H1 (cell line): Measurements from ENCODE around the gene SH2D7. TPM values are rescaled to one million over a fixed set of nuclear protein-coding genes. Genes with fewer than 3 reads are reported as not detected.

Experiments
- CTCF ChIA-PET: fragments of 300-600 bp; sonication (Branson Sonifier 250); formaldehyde crosslinking; loops from one replicate; lab custom pipeline; 2021; ENCODE audit not compliant: partially characterized antibody; lab: Charles Lee
- POLR2A ChIA-PET: fragments of 300-600 bp; sonication (Branson Sonifier 250); formaldehyde crosslinking; loops from one replicate; lab custom pipeline; 2021; ENCODE audit warnings: inconsistent platforms; ENCODE audit not compliant: partially characterized antibody; lab: Charles Lee
- DNase-seq, 2 experiments: peaks; one replicate each; pipeline versions ENCODE4 v3.0.0 to v3.0.0-alpha.2; 2010 to 2022; ENCODE audit warnings: low spot score in 2 of 2, low read depth in 1 of 2, mixed read lengths in 1 of 2
- FAIRE-seq: peaks from 2 replicates; lab custom pipeline; 2011; peaks lifted over from hg19 to GRCh38; lab: Jason Lieb, UNC
- H2AFZ ChIP-seq: 2 replicates; pipeline ENCODE4 v1.8.1; 2012; ENCODE audit warnings: low read length, inconsistent platforms
- H2AK5ac ChIP-seq: 2 replicates; pipeline ENCODE4 v1.6.1; 2013; ENCODE audit warnings: low read depth, low read length
- H2BK120ac ChIP-seq: replicated peaks from 2 replicates; pipeline ENCODE3; 2013; ENCODE audit warnings: low read depth, low read length, inconsistent platforms
- H2BK12ac ChIP-seq: 2 replicates; pipeline ENCODE4 v1.6.1; 2013; ENCODE audit warnings: low read depth, low read length
- H2BK15ac ChIP-seq: 2 replicates; pipeline ENCODE4 v1.6.1; 2013; ENCODE audit warnings: low read length
- H2BK20ac ChIP-seq: 2 replicates; pipeline ENCODE4 v1.6.1; 2013; ENCODE audit warnings: low read length
- H2BK5ac ChIP-seq: 2 replicates; pipeline ENCODE4 v1.6.1; 2013; ENCODE audit warnings: low read depth, low read length
- H3K14ac ChIP-seq: 2 replicates; pipeline ENCODE4 v1.6.1; 2013; ENCODE audit warnings: inconsistent platforms; ENCODE audit not compliant: insufficient read length
- H3K18ac ChIP-seq: 2 replicates; pipeline ENCODE4 v1.6.1; 2013; ENCODE audit warnings: low read length; ENCODE audit errors: extremely low read depth
- H3K23ac ChIP-seq: 2 replicates; pipeline ENCODE4 v1.6.1; 2013; ENCODE audit warnings: inconsistent platforms; ENCODE audit not compliant: insufficient read length
- H3K23me2 ChIP-seq: 2 replicates; pipeline ENCODE4 v1.6.1; 2013; ENCODE audit warnings: low read depth, low read length
- H3K27ac ChIP-seq: 2 replicates; pipeline ENCODE4 v1.6.1; 2011; ENCODE audit warnings: low read depth, low read length, inconsistent platforms
- H3K27me3 ChIP-seq, 4 experiments: replicated peaks in 1 of 4; 1 replicate in 1 of 4; 2 replicates in 3 of 4; pipeline versions ENCODE4 v1.6.1 to v1.8.1; 2011 to 2013; ENCODE audit warnings: low read length in 3 of 4, mild to moderate bottlenecking in 3 of 4, inconsistent platforms in 2 of 4, mixed read lengths in 2 of 4, moderate library complexity in 1 of 4; ENCODE audit not compliant: control insufficient read depth in 3 of 4, insufficient read depth in 3 of 4; ENCODE audit errors: extremely low read depth in 1 of 4
- H3K36me3 ChIP-seq, 4 experiments: 2 replicates each; pipeline versions ENCODE4 v1.6.1 to v1.8.1; 2011 to 2013; ENCODE audit warnings: mild to moderate bottlenecking in 4 of 4, low read length in 3 of 4, moderate library complexity in 2 of 4, control low read depth in 1 of 4, inconsistent platforms in 1 of 4; ENCODE audit not compliant: insufficient read depth in 4 of 4, control insufficient read depth in 2 of 4
- H3K4ac ChIP-seq: replicated peaks from 2 replicates; pipeline ENCODE3; 2013; ENCODE audit warnings: low read length, low read depth, mixed read lengths, inconsistent platforms; ENCODE audit not compliant: insufficient read length
- H3K4me1 ChIP-seq, 4 experiments: replicated peaks in 1 of 4; 1 replicate in 1 of 4; 2 replicates in 3 of 4; pipeline versions ENCODE4 v1.6.1 to v1.8.1; 2011 to 2013; ENCODE audit warnings: low read length in 3 of 4, inconsistent platforms in 2 of 4, mixed read lengths in 1 of 4; ENCODE audit not compliant: insufficient read depth in 4 of 4, control insufficient read depth in 3 of 4
- H3K4me2 ChIP-seq, 2 experiments: 2 replicates each; pipeline versions ENCODE4 v1.6.1 to v1.8.1; 2011 to 2013; ENCODE audit warnings: low read depth in 2 of 2, low read length in 2 of 2, control low read depth in 1 of 2, inconsistent platforms in 1 of 2, mild to moderate bottlenecking in 1 of 2; ENCODE audit not compliant: insufficient read depth in 1 of 2
- H3K4me3 ChIP-seq, 4 experiments: fragments of 200-600, 300-600 bp in 1 of 4; sonication (generic), shearing (Covaris generic), sonication (Bioruptor Twin) in 1 of 4; 2 replicates each; pipeline versions ENCODE4 v1.5.1 to v1.8.1; 2011 to 2016; ENCODE audit warnings: low read length in 4 of 4, low read depth in 3 of 4, control low read depth in 2 of 4, inconsistent platforms in 2 of 4, mild to moderate bottlenecking in 2 of 4, mixed read lengths in 1 of 4, moderate library complexity in 1 of 4; ENCODE audit not compliant: insufficient read depth in 2 of 4; ENCODE audit errors: extremely low read depth in 1 of 4
- H3K56ac ChIP-seq: replicated peaks from 2 replicates; pipeline ENCODE3; 2013; ENCODE audit warnings: low read depth, mild to moderate bottlenecking, mixed read lengths, low read length, inconsistent platforms; ENCODE audit not compliant: insufficient read length
- H3K79me1 ChIP-seq: 2 replicates; pipeline ENCODE4 v1.6.1; 2013; ENCODE audit warnings: low read depth, low read length, control low read depth
- H3K79me2 ChIP-seq, 2 experiments: 2 replicates each; pipeline versions ENCODE4 v1.6.1 to v1.8.1; 2012 to 2013; ENCODE audit warnings: low read length in 2 of 2, mild to moderate bottlenecking in 2 of 2, inconsistent platforms in 1 of 2; ENCODE audit not compliant: insufficient read depth in 2 of 2, control insufficient read depth in 1 of 2
- H3K9ac ChIP-seq, 4 experiments: replicated peaks in 1 of 4; 1 replicate in 1 of 4; 2 replicates in 3 of 4; pipeline versions ENCODE4 v1.6.1 to v1.8.1; 2011 to 2013; ENCODE audit warnings: low read depth in 3 of 4, low read length in 3 of 4, control low read depth in 2 of 4, mild to moderate bottlenecking in 2 of 4, moderate library complexity in 2 of 4, inconsistent platforms in 1 of 4; ENCODE audit errors: extremely low read depth in 1 of 4
- H3K9me3 ChIP-seq, 2 experiments: 2 replicates each; pipeline versions ENCODE4 v1.6.1 to v1.8.1; 2012 to 2013; ENCODE audit warnings: mild to moderate bottlenecking in 2 of 2, moderate library complexity in 2 of 2, control low read depth in 1 of 2, inconsistent platforms in 1 of 2, low read depth in 1 of 2, low read length in 1 of 2, mixed read lengths in 1 of 2; ENCODE audit not compliant: insufficient read depth in 2 of 2
- H4K20me1 ChIP-seq, 2 experiments: replicated peaks in 1 of 2; 2 replicates each; pipeline versions ENCODE3 to v1.8.1; 2011 to 2013; ENCODE audit warnings: inconsistent platforms in 2 of 2, low read length in 2 of 2, mild to moderate bottlenecking in 1 of 2; ENCODE audit not compliant: insufficient read depth in 2 of 2, control insufficient read depth in 1 of 2
- H4K5ac ChIP-seq: 2 replicates; pipeline ENCODE4 v1.6.1; 2013; ENCODE audit warnings: low read length, low read depth, mixed read lengths, inconsistent platforms; ENCODE audit not compliant: insufficient read length
- H4K8ac ChIP-seq: 2 replicates; pipeline ENCODE4 v1.8.0; 2013; ENCODE audit warnings: mild to moderate bottlenecking, moderate library complexity, low read length, inconsistent platforms; ENCODE audit not compliant: insufficient read depth; ENCODE audit errors: extremely low read depth
- H4K91ac ChIP-seq: replicated peaks from 2 replicates; pipeline ENCODE3; 2013; ENCODE audit warnings: low read length, mixed read lengths, inconsistent platforms; ENCODE audit not compliant: insufficient read length
- CEBPB ChIP-seq: IDR thresholded peaks from 2 replicates; pipeline ENCODE4 v1.6.1; 2012; ENCODE audit warnings: low read depth, low read length
- FOSL1 ChIP-seq: IDR thresholded peaks from 2 replicates; pipeline ENCODE4 v1.6.1; 2011; ENCODE audit warnings: mild to moderate bottlenecking, low read depth, low read length, moderate library complexity; ENCODE audit not compliant: insufficient read depth
- RAD21 ChIP-seq, 2 experiments: IDR thresholded peaks in 1 of 2; conservative IDR thresholded peaks in 1 of 2; 2 replicates each; pipeline ENCODE4 v1.6.1; 2011; ENCODE audit warnings: low read depth in 2 of 2, low read length in 2 of 2, improper control_type of control experiment in 1 of 2, inconsistent platforms in 1 of 2, mild to moderate bottlenecking in 1 of 2, moderate library complexity in 1 of 2
- SIRT6 ChIP-seq: IDR thresholded peaks from one replicate; pipeline ENCODE4 v1.7.1; 2012; ENCODE audit warnings: low read length, inconsistent platforms
- SP4 ChIP-seq: IDR thresholded peaks from 2 replicates; pipeline ENCODE4 v1.6.1; 2012; ENCODE audit warnings: low read length, inconsistent platforms
- TAF7 ChIP-seq: optimal IDR thresholded peaks from 2 replicates; pipeline ENCODE3; 2011; ENCODE audit warnings: low read depth, mild to moderate bottlenecking, inconsistent platforms, low read length, moderate library complexity, borderline replicate concordance
- TBP ChIP-seq: IDR thresholded peaks from 2 replicates; pipeline ENCODE4 v1.6.1; 2011; ENCODE audit warnings: low read depth, low read length, improper control_type of control experiment
- WGBS, 2 experiments: shearing (Covaris generic) in 1 of 2; methylation state at CpG; one replicate each; pipeline versions ENCODE4 v1.1.6 to v1.1.7; 2013 to 2015; ENCODE audit warnings: low lambda C conversion rate in 2 of 2, mixed read lengths in 2 of 2, inconsistent platforms in 1 of 2, low coverage in 1 of 2, missing lambda C conversion rate in 1 of 2; ENCODE audit not compliant: insufficient replicate concordance in 2 of 2, insufficient coverage in 1 of 2, insufficient read length in 1 of 2; ENCODE audit errors: extremely low coverage in 1 of 2, missing lambda C conversion rate in 1 of 2; 5-methylcytosine and 5-hydroxymethylcytosine counted together
- polyA plus RNA-seq, 7 experiments: library from polyadenylated mRNA; depleted of rRNA in 3 of 7; stranded (reverse) in 5 of 7; unstranded in 2 of 7; fragments of >200 nt in 5 of 7; fragments of 200-250 nt in 2 of 7; gene quantifications; 1 replicate in 5 of 7; 2 replicates in 1 of 7; 4 replicates in 1 of 7; pipeline versions ENCODE4 v1.2.1 to v1.2.3, GENCODE V29; 2011 to 2013; ENCODE audit warnings: missing spikeins in 2 of 7, mixed read lengths in 2 of 7
- total RNA-seq: library from RNA; stranded (reverse); fragmentation: NEBNext Ultra II Directional; extraction: Animal tissue kit (Norgen Biotek cat#: 25700); gene quantifications from 2 replicates; pipeline ENCODE4 v1.2.1, GENCODE V29; 2021
- TF ChIP-seq, protein P1 (sequence below): IDR thresholded peaks from 2 replicates; pipeline ENCODE4 v1.6.1; 2012; ENCODE audit warnings: inconsistent platforms
- TF ChIP-seq, protein P2 (sequence below): IDR thresholded peaks from 2 replicates; pipeline ENCODE4 v1.6.1; 2012; ENCODE audit warnings: low read length, inconsistent platforms

The SH2D7 gene
- total and polyA plus RNA-seq, 2 of the 8 experiments (the other 6 are each of a cell fraction or from before 2014, with no cell fraction given) = not detected

DNA sequence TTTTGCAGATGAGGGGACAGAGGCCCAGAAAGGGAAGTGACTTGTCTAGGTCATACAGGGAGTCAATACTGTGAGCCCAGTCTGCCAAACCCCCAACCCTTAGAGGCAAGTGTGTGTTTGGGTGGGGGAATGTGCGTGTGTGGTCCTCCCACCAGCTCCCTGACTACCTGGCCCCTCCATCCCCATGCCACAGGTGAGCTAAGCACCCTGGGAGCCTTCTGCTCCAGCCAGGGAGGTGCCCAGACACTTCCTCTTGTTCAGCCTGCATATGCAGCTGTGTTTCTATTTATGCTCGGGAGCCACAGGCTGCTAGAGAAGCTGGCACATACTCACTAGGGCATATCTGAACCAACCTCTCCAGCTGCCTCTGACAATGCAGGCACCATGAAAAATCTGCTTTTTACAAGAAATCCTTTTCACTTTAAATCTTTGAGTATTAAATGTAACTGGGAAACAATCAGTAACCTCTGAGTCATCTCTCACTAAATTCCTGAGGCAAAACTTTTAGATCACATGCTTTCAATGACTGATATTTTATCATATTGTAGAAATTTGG lies 35.6 kb upstream of the SH2D7 start:
- Histone ChIP-seq H3K18ac (no peak overlapping the region), H3K4me3 (no peak overlapping the region), H3K23me2 (no peaks in the 10 kb centered on the region; the same call in 1 of the 2 replicates), H3K36me3 (no peaks in the 10 kb centered on the region; a peak in 1 of 8 replicates), H3K23ac (no peak overlapping the region), H3K4me2 (no peak overlapping the region), H3K27me3 (no peaks in the 10 kb centered on the region), H3K56ac (no peak overlapping the region), H2BK15ac (no peak overlapping the region), H4K20me1 (peaks cover 1 to 9% of the 10 kb centered on the region in 2 experiments), H3K27ac (no peak overlapping the region), H3K14ac (no peak overlapping the region), H3K4me1 (peaks cover 1 to 11% (median 5%) of the 10 kb centered on the region in 4 experiments), H4K5ac (no peak overlapping the region), H2BK12ac (no peak overlapping the region), H2BK20ac (no peak overlapping the region), H4K91ac (no peak overlapping the region), H2BK120ac (no peak overlapping the region), H3K79me1 (peaks cover 6% of the 10 kb centered on the region; the same call in 1 of the 2 replicates), H3K9ac (no peak overlapping the region), H2AFZ (no peak overlapping the region), H3K4ac (no peak overlapping the region), H2AK5ac (no peak overlapping the region), H4K8ac (no peak overlapping the region), H3K9me3 (no peaks in the 10 kb centered on the region), H2BK5ac (no peak overlapping the region), H3K79me2 (peaks cover 0 to 13% of the 10 kb centered on the region in 2 experiments; a peak in 1 of 4 replicates)
- CTCF ChIA-PET = interaction anchor here (0.7 to 1.8 kb wide), 10 partner anchors 12 to 64 kb away, joined by 3 to 5 read pairs (median 3); no protein-coding TSS in a partner anchor
- DNase-seq (no peak), FAIRE-seq (no peak)
- POLR2A ChIA-PET = interaction anchor here (0.8 to 1.2 kb wide), 2 partner anchors 9 to 15 kb away, joined by 3 read pairs; no protein-coding TSS in a partner anchor
- WGBS, 2 experiments = 79% methylated on average over 2 of the region's 2 CpGs; no CpG with 5 or more reads in 1 of the 2 experiments
- TF ChIP-seq SIRT6 (no peak), CEBPB (no peak), FOSL1 (no peak), TBP (no peak), RAD21 (IDR thresholded peaks at IDR 0.05 in 1 of 2, conservative IDR thresholded peaks at IDR 0.05 in 1 of 2; ENCODE audit: low read depth in 2 of 2, low read length in 2 of 2) (no peak), TAF7 (no peak), SP4 (no peak)
- TF ChIP-seq, protein P1, sequence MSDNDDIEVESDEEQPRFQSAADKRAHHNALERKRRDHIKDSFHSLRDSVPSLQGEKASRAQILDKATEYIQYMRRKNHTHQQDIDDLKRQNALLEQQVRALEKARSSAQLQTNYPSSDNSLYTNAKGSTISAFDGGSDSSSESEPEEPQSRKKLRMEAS = no peak
- TF ChIP-seq, protein P2, sequence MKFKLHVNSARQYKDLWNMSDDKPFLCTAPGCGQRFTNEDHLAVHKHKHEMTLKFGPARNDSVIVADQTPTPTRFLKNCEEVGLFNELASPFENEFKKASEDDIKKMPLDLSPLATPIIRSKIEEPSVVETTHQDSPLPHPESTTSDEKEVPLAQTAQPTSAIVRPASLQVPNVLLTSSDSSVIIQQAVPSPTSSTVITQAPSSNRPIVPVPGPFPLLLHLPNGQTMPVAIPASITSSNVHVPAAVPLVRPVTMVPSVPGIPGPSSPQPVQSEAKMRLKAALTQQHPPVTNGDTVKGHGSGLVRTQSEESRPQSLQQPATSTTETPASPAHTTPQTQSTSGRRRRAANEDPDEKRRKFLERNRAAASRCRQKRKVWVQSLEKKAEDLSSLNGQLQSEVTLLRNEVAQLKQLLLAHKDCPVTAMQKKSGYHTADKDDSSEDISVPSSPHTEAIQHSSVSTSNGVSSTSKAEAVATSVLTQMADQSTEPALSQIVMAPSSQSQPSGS = no peak
